Measurements from ENCODE around the gene HYLS1. TPM values are rescaled to one million over a fixed set of nuclear protein-coding genes. Genes with fewer than 3 reads are reported as not detected.

HYLS1 gene
- total and polyA plus RNA-seq, 9 of the 15 experiments (the other 6 are each of a cell fraction or from before 2014, with no cell fraction given) = 2.7 to 8.2 (median 4.8) TPM

- TF ChIP-seq DEAF1 (CRISPR knock-in tag; IDR thresholded peaks at IDR 0.05) (no peak), ZNF75A (CRISPR knock-in tag; IDR thresholded peaks at IDR 0.05) (no peak), MGA (IDR thresholded peaks at IDR 0.05) (no peak), CREB3L1 (IDR thresholded peaks at IDR 0.05; ENCODE audit: borderline replicate concordance, low read depth) (no peak), ZNF121 (CRISPR knock-in tag; conservative IDR thresholded peaks at IDR 0.05) (no peak), ILF3 (IDR thresholded peaks at IDR 0.05; ENCODE audit: borderline replicate concordance) (no peak)
These were observed 58.5 kb downstream of the HYLS1 start, which contains the start of gene VSIG10L2 (continued) for GRCh38 chr11:125945797-125946520.

Data from K562 (cell line).